HFF-Myc (cell line): Measurements from ENCODE around the gene LUC7L.
"Not testable (repeated sequence)": the region's sequence is repeated elsewhere in the genome, so short reads cannot be mapped to it uniquely, and the experiment has no call there.

Source experiments
- DNase-seq: peaks from one replicate; pipeline ENCODE4 v3.0.0-alpha.2; 2011; ENCODE audit warnings: low read depth; ENCODE audit errors: extremely low read depth
- H3K4me3 ChIP-seq: replicated peaks from 2 replicates; pipeline ENCODE4 v1.5.1; 2011; ENCODE audit warnings: low read depth, mild to moderate bottlenecking, control low read depth, low read length
- CTCF ChIP-seq: IDR thresholded peaks from 2 replicates; pipeline ENCODE4 v1.5.1; 2012; ENCODE audit warnings: mild to moderate bottlenecking, low read depth, low read length, control low read depth; ENCODE audit errors: missing control alignments

Gene LUC7L

GRCh38 chr16:229731-230281, 557 bp upstream of the LUC7L start:
- no peak overlapping the region for H3K4me3 ChIP-seq
- DNase-seq = no peak
- TF ChIP-seq CTCF = no peak

GRCh38 chr16:228151-228851, 948 bp downstream of the LUC7L start:
- no peak for DNase-seq

GRCh38 chr16:220021-220420, 9.2 kb downstream of the LUC7L start:
- no peak for DNase-seq
- no peak for TF ChIP-seq CTCF
- H3K4me3 ChIP-seq = no peak overlapping the region

More at GRCh38 chr16:228151-228851, 948 bp downstream of the LUC7L start:
- TF ChIP-seq CTCF = no peak
- peak overlapping the region; percentile 98 for H3K4me3 ChIP-seq

- DNase-seq = no peak
- no peak for TF ChIP-seq CTCF
These were observed 16.2 kb downstream of the LUC7L start for GRCh38 chr16:212999-213398.

GRCh38 chr16:211631-212180, 17.5 kb downstream of the LUC7L start:
- not testable (repeated sequence) for DNase-seq, H3K4me3 ChIP-seq

More at GRCh38 chr16:212999-213398, 16.2 kb downstream of the LUC7L start:
- no peak overlapping the region for H3K4me3 ChIP-seq

GRCh38 chr16:209359-209758, 19.9 kb downstream of the LUC7L start:
- H3K4me3 ChIP-seq, DNase-seq: not testable (repeated sequence)

- not testable (repeated sequence) for H3K4me3 ChIP-seq, DNase-seq
These were observed 25.2 kb downstream of the LUC7L start for GRCh38 chr16:204046-204445.

GRCh38 chr16:203246-203645, 26.0 kb downstream of the LUC7L start:
- DNase-seq = no peak
- TF ChIP-seq CTCF = no peak
- H3K4me3 ChIP-seq = no peak overlapping the region
